ENCODE measurements around the gene SERPINB6.
"Not testable (repeated sequence)": the region's sequence is repeated elsewhere in the genome, so short reads cannot be mapped to it uniquely, and the experiment has no call there.

Gene SERPINB6

GRCh38 chr6:2934057-2934456 lies 37.3 kb downstream of the SERPINB6 start:
- FAIRE-seq = no peak

GRCh38 chr6:2932911-2933310 lies 38.5 kb downstream of the SERPINB6 start:
- FAIRE-seq = not testable (repeated sequence)

- no peak for FAIRE-seq
Measured at GRCh38 chr6:2931970-2932748, 39.2 kb downstream of the SERPINB6 start.

- no peak for FAIRE-seq
Measured at GRCh38 chr6:2931055-2931454, 40.3 kb downstream of the SERPINB6 start.

DNA sequence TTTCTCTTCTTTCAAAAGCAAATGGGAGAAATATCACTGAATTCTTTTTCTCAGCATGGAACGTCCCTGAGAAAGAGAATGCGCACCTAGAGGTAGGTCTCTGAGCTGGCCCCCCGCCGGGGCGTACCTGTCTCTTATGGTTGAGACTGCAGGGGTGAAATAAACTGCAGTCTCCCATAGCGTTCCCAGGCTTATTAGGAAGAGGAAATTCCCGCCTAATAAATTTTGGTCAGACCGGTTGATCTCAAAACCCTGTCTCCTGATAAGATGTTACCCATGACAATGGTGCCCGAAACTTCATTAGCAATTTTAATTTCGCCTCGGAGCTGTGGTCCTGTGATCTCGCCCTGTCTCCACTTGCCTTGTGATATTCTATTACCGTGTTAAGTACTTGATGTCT lies 43.4 kb downstream of the SERPINB6 start:
- not testable (repeated sequence) for FAIRE-seq

DNA sequence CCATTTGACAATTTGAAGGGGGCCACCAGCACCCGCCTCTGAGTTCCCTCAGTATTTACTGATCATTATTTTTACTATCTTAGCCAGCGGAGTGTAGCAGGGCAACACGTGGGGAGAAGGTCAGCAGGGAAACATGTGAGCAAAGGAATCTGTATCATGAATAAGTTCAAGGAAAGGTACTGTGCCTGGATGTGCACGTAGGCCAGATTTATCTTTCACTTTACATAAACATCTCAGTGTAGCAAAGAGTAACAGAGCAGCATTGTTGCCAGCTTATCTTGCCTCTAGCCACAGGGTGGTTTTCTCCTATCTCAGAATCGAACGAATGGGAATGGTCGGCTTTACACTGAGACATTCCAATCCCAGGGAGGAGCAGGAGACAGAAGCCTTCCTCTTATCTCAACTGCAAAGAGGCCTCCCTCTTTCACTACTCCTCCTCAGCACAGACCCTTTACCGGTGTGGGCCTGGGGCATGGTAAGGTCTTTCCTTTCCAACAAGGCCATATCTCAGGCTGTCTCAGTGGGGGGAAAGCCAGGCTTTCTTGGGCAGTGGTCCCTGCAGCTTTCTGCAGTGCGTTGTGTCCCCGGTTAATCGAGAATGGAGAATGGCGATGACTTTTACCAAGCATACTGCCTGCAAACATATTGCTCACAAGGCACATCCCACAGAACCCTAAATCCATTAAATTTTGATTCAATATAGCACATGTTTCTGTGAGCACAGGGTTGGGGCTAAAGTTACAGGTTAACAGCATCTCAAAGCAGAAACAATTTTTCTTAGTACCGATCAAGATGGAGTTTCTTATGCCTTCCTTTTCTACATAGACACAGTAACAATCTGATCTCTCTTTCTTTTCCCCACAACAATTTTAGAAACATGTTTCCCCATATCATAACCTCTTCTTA lies 45.3 kb downstream of the SERPINB6 start:
- not testable (repeated sequence) for FAIRE-seq

- no peak for FAIRE-seq
Measured at GRCh38 chr6:2921520-2922115, 49.7 kb downstream of the SERPINB6 start.

GRCh38 chr6:2920671-2921112 lies 50.7 kb downstream of the SERPINB6 start:
- FAIRE-seq = no peak

DNA sequence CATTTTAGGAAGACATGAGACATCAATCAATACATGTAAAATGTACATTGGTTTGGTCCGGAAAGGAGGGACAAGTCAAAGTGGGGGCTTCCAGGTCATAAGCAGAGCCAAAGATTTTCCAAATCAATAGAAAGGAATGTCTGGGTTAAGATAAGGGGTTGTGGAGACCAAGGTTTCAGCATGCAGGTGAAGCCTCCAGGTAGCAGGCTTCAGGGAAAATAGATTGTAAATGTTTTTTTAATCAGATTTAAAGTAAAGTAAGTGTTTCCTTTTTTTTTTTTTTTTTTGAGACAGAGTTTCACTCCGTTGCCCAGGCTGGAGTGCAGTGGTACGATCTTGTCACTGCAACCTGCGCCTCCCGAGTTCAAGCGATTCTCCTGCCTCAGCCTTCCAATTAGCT lies 51.5 kb downstream of the SERPINB6 start:
- no peak for FAIRE-seq

DNA sequence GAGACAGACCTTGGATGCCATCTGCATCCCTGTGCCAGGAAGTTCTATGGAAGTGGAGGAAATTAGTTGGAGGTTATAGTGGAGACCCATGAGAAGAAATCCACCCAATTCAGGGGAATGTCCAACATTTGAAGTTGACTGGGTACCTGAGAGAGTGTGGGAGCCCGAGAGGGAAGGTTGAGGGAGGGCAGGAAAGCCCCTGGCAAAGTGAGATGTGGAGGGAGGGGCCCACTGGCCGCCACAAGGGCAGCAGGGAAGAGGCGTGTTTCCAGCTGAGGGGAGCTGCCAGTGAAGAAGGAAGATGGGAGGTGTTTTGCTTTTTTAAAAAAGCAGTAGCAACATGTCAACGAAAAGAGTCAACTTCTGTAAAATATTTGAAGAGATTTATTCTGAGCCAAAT lies 52.0 kb downstream of the SERPINB6 start:
- FAIRE-seq = no peak

GRCh38 chr6:2918936-2919335 lies 52.4 kb downstream of the SERPINB6 start:
- FAIRE-seq = no peak

DNA sequence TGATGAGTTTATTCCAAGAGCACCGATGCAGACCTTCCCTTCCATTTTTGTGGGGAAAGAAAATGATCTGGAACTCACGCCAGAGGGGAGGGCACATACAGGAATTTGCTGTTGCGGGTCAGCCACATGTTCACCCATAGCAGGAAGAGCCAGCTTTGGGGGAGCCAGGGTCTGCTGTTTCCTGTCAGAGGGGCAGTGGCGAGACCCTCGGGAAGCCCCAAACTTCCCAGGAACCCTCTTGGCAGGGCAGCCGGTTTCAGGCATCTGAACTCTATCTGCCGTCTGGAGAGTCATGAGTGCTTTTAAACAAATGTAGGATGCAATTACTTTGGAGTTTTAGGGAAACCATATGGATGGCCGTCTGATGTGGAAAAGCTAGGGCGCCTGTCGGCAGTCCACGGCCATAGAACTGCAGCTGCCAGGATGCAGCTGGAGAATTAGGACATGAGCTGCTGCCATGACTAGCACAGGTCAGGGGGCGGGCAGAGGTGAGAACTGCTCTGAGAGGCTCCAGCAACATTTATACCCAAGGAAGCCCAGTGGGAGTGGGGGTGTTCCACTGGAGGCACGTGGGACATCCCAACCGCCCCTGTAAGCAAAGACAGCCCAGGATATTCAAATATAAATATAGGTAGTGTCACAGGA lies 53.4 kb downstream of the SERPINB6 start:
- no peak for FAIRE-seq

- no peak for FAIRE-seq
Measured at GRCh38 chr6:2917065-2917464, 54.3 kb downstream of the SERPINB6 start.

- no peak for FAIRE-seq
Measured at GRCh38 chr6:2916158-2916925, 55.0 kb downstream of the SERPINB6 start.

GRCh38 chr6:2915150-2915549 lies 56.2 kb downstream of the SERPINB6 start:
- FAIRE-seq = no peak

GRCh38 chr6:2914318-2914660 lies 57.1 kb downstream of the SERPINB6 start:
- no peak for FAIRE-seq

- FAIRE-seq = no peak
Measured at GRCh38 chr6:2913621-2914317, 57.6 kb downstream of the SERPINB6 start.

DNA sequence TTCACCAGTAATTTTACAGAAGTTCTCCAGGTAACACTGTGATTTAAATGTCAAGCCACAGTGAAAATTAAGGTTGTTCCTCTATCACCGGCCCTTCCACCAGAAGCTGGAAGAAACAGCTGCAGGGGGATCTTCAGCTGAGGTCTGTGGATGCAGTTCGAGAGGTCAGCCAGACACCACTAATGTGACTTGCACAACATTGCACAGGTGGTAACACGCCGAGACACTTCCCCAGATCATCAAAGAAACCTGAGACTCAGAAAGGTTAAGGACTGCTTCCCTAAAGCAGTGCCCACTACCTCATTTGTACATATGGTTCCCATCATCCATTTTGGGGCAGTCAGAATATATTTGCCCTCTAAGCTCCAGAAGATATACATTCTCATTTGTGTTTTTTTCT lies 60.2 kb downstream of the SERPINB6 start:
- no peak for FAIRE-seq

DNA sequence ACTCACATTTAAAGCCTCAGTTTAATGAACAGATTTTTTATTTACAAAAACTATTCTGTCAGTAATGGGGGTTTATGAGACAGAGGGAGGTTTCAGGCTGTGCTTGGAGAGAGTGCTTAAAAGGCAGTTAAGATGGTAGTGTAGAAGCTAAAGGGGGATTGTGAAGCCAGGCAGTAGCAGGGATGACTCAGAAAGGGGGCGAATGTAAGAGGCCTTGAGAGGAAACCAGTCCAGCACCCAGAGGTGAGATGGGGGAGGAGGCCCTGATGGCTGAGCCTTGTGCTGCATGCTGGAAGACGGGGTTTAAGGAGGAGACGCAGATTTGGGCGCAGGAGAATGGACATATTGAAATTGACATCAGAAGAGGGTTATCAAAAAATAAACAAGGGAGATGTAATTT lies 61.6 kb downstream of the SERPINB6 start:
- no peak for FAIRE-seq

GRCh38 chr6:2909051-2909606 lies 62.2 kb downstream of the SERPINB6 start:
- FAIRE-seq = not testable (repeated sequence)

DNA sequence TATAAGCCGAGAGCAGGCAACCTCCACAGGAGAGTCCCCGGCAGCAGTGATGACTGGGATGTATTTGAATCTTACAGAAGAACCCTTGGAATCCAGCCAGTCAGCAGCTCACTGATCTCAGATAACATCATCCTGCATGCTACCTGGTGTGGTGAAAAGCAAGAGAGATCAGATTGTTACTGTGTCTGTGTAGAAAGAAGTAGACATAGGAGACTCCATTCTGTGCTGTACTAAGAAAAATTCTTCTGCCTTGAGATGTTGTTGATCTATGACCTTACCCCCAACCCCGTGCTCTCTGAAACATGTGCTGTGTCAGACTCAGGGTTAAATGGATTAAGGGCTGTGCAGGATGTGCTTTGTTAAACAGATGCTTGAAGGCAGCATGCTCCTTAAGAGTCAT lies 62.9 kb downstream of the SERPINB6 start:
- FAIRE-seq = not testable (repeated sequence)

Data from endometrium (tissue), 2 donors.